Colon (tissue), 2 donors: ENCODE results near the gene OMG.
"Not testable (repeated sequence)": the region's sequence is repeated elsewhere in the genome, so short reads cannot be mapped to it uniquely, and the experiment has no call there.

ENCODE experiments used
- FAIRE-seq: peaks from 2 replicates; lab custom pipeline; 2012; peaks lifted over from hg19 to GRCh38; lab: Jason Lieb, UNC
- donor health status: control.
- donor health status: control.

OMG gene

DNA sequence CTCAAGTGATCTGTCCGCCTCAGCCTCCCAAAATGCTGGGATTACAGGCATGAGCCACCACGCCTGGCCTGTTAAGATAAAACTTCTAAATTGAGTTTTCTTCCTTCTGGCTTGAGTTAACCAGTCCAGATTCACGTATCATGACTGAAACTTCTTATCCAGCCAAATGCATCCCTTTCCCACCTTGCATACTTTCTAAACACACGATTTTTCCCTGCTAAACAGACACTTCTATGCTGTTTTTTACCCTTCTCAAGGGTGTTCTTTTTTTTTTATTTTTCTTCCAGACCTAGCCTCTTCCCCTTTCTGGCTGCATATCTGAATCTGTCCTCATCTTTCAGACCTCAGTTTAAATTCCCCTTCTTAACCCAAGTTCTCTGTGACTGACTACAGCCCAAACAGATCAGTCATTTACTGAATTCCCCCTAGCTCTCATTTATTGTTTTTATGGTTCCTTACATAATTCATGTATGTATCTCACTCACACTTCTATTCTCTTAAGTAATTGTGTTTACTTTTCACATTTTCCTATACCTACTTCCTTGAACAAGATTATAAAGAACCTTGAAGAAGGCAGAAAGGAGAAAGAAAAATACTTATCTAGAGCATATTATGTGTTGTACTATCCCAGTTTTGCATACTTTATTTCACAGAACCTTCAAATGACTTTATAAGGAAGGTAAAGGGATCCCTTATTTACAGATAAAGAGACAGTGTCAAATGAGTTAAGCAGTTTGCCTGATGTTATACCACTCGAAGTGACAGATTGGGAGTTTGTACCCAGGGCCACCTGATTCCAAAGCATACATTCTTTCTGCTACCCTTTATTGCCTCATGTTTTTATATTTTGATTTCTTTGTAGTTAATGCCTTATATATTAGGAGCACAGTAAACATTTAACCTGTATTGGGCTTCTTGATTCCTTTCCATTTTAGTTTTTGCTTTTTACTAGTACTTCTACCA lies 11.6 kb upstream of the OMG start:
- FAIRE-seq: peak; percentile 84

DNA sequence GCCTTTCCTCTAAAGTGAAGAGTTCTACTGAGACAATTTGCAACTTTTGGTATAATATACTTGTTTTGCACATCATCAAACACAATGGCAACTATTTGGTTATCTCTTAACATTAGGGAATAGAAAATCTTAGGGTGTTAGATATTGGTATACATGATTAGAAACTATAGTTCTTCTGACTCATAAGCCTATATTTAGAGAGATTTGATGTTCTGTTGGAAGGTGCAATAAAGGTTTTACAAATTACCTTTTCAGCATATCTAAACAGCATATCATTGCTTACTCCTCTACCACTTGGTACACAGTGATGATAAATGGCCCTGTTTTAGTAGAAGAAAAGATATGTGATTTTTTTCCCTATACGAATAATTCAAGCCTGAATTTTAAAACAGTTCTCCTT lies 10.6 kb upstream of the OMG start:
- no peak for FAIRE-seq

DNA sequence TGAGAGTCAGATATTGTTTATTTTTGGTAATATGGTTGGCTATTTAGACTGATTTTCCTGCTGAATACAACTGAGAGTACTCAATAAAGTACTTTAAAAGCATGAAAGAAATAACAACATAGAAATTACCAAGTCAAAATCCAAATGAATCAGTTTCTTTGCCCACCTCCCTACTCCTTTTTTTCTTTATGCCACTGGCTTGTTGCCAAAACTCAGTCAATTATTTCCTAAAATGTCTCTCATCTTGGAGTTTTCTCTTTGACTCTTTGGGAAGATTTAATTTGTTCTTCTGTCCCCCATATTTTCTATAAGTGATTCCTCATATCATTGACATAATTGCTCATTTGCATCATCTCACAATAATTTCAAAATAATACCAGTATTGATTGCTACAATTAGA lies 2.6 kb upstream of the OMG start:
- FAIRE-seq: no peak

DNA sequence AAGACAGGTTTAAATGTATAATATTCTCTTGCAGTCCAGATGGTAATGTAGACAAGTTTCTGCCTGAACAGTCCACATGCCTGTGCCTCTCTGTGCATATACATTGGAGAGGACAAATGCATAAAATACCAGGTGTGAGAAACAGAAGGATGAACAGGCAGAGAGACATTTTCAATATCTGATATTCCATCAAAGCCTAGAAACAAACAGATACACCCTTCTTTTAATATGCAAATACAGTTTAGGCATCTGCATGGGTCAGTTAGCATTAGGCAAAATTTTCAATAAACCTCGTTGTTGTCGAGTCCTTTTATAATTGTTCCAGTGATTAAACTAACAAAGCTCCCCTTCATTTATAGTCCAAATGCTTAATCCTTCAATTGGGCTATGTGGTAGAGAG lies 897 bp downstream of the OMG start:
- FAIRE-seq: no peak

DNA sequence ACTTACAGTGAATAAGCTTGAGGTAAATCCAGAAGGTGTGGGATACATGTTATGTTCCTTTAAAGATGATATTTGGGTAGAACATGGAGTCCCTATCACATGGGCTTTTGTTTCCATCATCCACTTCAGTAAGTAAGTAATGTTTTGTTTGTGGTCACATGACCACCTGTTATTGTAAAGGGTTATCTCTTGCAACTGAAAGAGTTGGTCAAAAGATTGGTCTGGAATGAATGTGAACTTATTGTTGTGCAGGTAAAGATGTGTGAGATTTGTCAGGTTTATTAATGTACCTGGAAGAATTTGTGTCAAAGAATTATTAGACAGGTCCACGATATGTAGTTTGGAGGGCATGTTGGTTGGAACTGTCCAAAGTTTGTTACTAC lies 1.6 kb downstream of the OMG start:
- FAIRE-seq: no peak

DNA sequence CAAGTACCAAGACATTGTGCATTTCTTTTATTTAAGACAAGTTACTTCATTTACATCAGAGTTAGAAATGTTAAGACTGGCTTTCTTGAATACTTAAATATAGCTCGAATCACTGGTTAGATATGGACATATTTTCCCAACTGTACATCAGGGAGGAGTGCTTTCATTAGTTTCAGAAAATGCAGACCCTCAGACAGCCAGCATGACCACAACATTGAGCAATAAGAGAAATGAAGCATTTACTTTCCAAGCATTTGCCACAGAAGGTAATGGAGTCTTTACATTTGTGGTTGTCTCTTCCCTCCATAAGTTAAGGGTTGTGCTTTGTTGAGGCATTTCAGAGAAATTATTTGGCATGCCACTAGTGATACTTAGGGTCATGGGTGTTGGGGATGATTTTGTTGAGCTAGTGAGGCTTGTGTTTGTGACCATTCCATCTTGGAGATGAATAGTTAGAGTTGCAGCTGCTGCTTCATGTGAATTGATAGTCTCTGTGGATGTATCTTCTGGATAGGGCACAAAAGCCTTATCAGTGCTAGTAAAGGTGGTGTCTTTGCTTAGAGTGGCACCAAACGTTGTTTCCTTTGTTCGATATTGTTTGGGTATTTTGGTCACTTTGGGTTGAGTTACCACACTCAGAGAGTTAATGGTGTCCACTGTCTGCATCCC lies 2.1 kb downstream of the OMG start:
- no peak for FAIRE-seq

DNA sequence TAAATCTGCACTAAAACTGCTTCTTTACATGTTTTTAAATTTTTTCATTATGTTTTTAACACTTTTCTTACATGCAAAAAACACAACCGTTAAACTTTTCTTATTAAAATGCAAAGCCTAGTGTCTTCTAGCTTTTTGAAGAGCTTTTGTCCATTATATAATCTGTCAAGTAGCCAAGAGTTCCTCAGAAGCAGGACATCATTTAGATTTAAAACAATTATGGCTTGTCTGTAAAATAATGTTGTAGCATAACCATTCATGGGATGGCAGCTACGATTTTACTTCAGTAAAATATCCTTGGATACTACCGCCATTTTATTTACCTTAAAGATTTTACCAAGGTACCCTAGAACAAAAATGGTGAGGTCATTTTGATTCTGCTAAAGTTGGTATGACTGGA lies 2.8 kb downstream of the OMG start:
- no peak for FAIRE-seq

DNA sequence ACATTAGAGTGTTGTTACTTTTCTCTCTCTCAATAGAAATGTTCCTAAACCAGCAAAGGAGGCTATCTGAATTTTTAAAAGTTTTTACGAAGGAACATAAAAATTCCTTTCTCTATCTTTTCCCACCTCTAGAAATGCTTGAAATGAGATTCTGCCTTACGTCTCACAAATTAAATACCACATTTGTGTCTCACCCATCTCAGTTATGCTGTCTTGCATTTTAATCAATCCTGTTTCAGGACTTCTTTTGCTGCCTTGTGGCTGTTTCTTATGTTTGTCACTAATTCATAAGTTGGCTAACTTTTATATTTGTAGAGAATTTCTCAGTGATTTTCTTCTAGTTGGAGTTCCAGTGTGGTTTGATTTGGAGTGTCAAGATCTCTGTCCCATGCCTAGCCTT lies 3.5 kb downstream of the OMG start:
- no peak for FAIRE-seq

DNA sequence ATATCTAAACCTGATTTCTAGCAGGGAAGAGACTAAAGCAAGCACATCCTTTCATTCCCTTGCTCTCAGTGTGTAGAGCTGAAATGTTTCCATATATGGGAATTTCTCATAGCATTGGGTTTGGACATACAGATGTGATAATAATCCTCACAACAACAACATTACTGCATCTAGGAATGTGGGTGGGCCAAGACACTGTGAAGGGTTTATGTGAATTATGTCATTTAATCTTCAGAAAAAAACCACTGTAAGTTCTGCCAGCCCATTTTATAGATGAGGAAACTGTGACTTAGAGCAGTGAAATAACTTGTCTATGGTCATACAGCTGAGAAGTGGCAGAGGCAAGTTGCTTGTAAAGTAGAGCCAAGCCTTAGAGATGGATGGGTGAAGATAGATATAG lies 5.2 kb downstream of the OMG start:
- no peak for FAIRE-seq

DNA sequence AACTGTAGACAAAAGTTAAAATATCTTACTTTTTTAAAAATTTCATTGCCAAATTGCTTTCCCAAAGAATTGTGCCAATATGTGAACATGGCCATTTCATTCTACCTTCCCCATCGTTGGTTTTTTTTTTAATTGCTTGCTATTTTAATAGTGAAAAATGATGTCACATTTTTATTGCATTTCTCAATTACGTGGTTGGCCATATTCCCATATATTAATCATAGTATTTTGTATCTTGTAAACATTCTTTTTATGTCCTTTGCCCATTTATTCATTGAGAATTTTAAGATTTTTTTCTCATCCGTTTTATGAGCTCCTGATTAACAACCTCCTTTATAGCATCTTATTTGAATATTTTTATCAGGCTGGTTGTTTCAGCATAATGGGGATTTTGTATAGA lies 7.2 kb downstream of the OMG start:
- FAIRE-seq: peak; percentile 38

DNA sequence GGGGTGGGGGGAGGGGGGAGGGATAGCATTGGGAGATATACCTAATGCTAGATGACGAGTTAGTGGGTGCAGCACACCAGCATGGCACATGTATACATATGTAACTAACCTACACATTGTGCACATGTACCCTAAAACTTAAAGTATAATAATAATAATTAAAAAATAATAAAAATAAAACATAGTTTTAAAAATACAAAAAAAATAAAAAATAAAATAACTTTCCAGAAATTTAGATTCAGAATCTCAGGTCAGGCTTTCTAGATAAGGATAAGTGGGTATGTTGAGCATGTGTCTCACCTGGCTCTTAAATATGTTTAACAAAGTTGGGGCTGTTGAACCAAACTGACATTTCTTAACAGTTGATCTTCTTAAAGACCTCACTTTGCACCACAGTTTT lies 9.1 kb downstream of the OMG start:
- not testable (repeated sequence) for FAIRE-seq

DNA sequence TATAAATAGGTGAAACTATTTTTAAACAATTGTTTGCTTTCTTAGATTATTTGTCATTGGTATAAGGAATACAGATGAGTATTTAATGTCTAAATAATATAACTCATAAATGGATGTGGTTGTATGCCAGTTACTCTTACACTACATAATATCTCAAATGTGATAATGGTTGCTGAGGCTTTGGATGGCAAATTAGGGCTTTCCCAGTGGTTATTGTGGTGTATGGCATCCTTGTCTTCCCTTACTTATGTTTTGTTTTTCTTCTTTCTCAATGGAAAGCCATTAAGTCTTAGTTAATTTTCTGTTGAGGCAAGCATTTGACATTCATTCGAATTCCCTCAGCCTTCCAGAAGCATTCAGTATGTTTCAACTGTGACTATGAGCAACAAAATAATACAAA lies 10.5 kb downstream of the OMG start:
- FAIRE-seq: no peak

DNA sequence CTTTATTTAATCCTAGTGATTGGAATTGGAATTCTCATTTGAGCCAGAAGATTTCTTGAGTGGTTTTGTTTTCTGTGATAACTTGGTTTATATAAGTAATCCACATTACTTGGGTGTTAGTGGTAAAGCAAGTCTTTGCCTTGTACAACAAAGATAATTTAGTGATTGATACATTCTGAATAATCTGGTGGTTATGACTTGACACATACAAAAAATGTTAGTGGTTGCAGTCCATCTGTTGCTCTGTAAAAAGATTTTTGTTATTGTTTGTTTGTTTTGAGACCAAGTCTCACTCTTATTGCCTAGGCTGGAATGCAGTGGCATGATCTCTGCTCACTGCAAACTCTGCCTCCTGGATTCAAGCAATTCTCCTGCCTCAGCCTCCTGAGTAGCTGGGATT lies 13.2 kb downstream of the OMG start:
- FAIRE-seq: no peak

DNA sequence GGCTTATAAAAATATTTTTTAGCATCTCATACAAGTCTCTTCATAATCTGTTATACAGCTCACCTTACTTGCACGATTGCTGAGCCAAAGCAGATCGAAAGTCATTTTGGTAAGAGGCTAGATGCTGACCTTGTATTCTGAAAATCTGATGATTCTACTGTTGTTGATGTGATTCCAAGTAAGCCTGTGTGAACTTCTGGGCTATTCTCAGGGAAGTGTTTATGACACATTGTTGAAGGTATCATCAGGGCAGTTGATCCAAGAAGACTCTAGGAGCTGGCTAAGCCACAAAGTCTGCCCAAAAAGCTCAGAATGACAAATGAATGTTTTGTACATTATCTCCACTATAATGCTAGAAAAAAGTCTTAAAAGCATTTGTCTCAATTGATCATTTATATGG lies 16.0 kb downstream of the OMG start:
- FAIRE-seq: no peak

DNA sequence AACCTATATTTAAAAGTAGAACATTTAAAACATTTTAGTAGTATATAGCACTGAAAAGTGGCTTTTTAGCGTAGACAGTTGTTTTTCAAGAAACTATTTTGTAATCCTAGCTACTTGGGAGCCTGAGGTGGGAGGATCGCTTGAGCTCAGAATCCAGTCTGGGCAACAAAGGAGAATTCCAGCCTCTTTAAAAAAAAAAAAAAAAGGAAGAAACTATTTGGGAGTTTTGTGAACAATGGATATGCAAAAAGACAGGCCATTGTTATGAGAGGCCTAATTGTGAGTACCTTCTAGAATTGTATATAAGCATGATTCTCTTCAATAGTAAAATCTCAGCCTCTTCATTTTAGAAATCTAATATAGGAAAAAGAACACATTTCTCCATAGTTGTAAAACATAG lies 17.6 kb downstream of the OMG start:
- no peak for FAIRE-seq

DNA sequence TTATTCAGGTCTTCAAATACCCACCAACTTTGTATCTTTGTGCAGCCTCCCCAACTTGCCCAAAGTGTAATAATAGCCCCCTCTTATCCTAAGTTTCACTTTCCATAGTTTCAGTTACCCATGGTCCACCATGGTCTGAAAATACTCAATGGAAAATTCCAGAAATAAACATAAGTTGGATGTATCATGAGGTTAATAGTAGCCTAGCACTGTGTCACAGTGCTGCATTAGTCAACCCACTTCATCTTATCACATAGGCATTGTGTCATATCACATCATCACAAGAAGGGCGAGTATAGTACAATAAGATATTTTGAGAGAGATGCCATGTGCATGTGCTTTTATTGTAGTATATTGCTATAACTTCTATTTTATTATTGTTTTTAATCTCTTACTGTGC lies 21.9 kb downstream of the OMG start:
- no peak for FAIRE-seq

DNA sequence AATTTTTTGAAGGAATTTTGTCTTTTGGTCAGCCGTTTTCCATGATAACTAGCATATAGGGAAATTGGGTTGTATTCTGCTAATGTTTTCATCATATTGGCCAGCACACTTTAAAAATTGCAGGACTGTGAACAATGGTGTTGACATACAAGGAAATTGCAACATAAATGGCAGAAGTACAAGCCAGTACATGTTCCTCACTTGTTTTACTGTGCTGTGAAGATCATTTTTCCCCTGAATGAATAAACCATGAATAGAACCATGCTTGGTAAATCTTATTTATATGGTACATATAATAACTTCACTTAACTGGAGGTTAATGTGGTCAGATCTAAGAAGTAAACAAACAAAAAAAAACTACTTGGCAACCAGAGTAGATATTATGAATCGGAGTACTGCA lies 22.8 kb downstream of the OMG start:
- FAIRE-seq: no peak

DNA sequence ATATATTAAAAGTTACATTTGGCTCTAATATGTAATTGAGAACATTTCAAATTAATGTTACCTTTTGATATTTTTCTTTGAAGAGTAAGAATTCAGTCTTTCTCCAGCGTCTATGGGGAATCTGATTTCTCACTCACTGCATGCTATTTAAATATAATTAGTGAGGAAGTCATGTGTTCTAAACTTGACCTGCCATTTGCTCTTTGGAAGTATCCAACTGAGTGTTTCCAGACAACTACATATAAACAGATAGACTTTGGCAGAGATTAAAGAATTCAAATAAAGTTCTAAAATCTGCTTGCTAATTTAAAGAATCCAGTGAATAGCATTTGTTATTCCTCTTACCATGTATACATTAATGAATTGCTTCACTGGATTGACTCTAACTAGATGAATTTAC lies 23.5 kb downstream of the OMG start:
- no peak for FAIRE-seq

DNA sequence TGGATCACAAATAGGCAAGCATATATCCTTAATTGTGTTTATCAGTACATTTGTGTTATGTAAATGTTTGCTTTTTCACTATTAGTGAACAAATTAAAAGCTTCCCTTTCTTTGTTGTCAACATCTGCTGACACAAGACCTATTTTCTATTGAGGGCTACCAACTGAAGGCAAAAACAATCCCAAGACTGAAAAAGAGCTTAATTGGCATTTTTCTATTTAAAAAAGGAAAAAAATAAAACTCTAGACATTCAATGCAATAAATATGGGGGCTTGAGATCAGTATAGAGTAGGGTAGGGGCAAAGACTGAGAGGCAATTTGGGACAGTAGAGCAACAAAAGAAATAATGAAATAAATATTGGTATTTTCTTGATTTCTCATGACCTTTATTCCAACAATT lies 24.2 kb downstream of the OMG start:
- no peak for FAIRE-seq

DNA sequence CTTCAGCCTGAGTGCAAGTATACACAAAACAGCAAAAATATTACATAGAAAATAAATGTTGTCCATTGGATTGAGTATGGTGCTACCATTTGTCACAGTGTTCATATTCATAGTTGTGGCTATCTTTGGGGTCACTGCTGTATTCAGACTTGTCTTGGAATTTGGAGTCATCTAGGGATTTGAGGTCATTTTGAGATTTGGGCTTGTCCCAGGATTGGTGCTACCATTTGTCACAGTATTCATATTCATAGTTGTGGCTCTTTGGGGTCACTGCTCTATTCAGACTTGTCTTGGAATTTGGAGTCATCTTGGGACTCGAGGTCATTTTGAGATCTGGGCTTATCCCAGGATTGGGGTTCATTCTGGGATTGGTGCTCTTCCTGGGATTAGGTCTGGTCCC lies 24.8 kb downstream of the OMG start:
- no peak for FAIRE-seq

DNA sequence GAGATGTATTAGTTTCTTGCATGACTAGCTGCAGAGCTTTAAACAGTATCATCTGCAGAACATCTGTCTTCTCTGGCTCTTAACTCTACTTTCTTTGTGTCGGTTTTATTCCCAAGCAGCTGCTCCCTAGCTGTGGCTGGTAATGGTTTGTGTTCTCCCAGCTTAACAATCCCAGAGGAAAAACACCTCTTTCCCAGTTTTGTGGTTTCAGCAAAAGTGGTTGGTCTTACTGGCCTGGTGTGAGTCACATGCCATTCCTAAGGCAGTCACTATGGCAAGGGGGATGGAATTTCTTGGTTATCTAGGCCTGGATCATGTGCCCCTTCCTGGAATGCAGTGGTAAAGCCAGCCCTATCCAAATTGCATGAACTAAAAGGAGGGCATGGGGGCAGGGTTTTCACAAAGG lies 27.5 kb downstream of the OMG start:
- no peak for FAIRE-seq

DNA sequence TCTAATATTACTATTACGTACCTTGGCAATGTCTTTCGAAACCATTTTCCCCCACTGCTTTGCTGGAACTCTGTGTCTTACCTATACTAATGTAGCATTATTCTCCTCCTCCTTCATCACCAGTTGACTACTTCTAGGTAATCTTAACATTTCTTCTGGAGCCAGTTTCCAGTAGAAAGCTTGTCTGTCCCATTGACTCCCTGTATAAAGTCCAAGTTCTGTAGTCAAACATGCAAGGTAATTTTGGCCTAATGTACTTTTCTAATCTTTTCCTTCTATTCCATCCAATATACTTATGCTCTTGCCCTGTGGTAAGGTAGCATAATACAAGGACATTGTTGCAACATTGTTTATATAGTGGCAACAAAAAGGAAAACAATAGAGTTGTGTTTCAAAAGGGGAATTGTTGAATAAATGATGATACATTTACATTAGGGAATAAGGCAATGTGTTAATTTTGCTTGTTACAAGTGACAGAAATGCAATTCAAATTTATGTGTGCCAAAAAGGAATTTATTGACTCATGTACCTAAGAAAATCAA lies 27.9 kb downstream of the OMG start:
- no peak for FAIRE-seq

DNA sequence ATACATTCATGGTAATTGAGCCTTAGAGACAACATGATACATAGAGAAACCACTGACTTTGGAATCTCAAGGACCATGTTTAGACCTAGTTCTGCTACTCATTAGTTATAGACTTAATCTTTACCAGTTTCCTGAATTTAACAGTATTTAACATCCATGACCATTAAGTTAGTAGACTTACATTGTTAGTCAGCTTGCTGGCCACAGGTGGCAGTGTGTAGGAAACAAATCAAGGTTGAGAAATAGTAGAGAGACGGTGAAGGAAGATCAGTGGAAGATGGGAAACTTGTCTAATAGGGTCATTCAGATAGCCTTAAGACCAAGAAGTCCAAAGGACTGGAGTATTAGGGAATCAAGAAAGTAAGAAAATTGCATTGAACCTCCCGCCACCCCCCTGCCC lies 31.0 kb downstream of the OMG start:
- FAIRE-seq: no peak

DNA sequence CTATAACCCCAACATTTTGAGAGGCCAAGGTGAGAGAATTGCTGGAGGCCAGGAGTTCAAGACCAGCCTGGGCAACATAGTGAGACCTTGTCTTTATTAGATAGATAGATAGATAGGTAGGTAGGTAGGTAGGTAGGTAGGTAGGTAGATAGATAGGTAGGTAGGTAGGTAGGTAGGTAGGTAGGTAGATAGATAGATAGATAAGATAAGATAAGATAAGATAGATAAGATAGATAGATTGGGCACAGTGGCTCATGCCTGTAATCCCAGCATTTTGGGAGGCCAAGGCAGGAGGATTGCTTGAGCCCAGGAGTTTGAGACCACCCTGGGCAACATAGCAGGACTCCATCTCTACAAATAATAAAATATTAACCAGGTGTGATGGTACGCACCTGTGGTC lies 34.1 kb downstream of the OMG start:
- not testable (repeated sequence) for FAIRE-seq
